ENCODE results near the gene RRM2.

Gene RRM2

GRCh38 chr2:10175441-10175840, 52.9 kb downstream of the RRM2 start:
- DNase-seq, result no peak

GRCh38 chr2:10178751-10179150, 56.2 kb downstream of the RRM2 start:
- no peak for DNase-seq

- DNase-seq, result no peak
Observed at GRCh38 chr2:10179422-10179821, 56.9 kb downstream of the RRM2 start.

GRCh38 chr2:10180229-10180628, 57.7 kb downstream of the RRM2 start:
- no peak for DNase-seq
